Panc1 (cell line): ENCODE data around the gene COL6A2.

Experiments used
- POLR2AphosphoS5 ChIP-seq: IDR thresholded peaks from 2 replicates; pipeline ENCODE4 v1.6.1; 2012; ENCODE audit warnings: mild to moderate bottlenecking, low read depth, low read length, moderate library complexity
- SIN3A ChIP-seq: IDR thresholded peaks from 2 replicates; pipeline ENCODE4 v1.6.1; 2012; ENCODE audit warnings: low read depth, mild to moderate bottlenecking, low read length, moderate library complexity, borderline replicate concordance; ENCODE audit not compliant: insufficient read depth
- TCF7L2 ChIP-seq: IDR thresholded peaks from 2 replicates; pipeline ENCODE4 v1.6.1; 2011; ENCODE audit warnings: mild to moderate bottlenecking, low read depth, low read length, inconsistent platforms
- TF ChIP-seq, protein P1 (sequence below): fragments of 450-650 bp; IDR thresholded peaks from 2 replicates; pipeline ENCODE4 v1.5.1; 2017; ENCODE audit warnings: mild to moderate bottlenecking
- TF ChIP-seq, protein P2 (sequence below), 2 experiments: IDR thresholded peaks; 2 replicates each; pipeline ENCODE4 v1.6.1; 2011 to 2012; ENCODE audit warnings: low read depth in 2 of 2, control low read depth in 1 of 2, low read length in 1 of 2, mild to moderate bottlenecking in 1 of 2, moderate library complexity in 1 of 2; ENCODE audit not compliant: insufficient read depth in 1 of 2

DNA sequence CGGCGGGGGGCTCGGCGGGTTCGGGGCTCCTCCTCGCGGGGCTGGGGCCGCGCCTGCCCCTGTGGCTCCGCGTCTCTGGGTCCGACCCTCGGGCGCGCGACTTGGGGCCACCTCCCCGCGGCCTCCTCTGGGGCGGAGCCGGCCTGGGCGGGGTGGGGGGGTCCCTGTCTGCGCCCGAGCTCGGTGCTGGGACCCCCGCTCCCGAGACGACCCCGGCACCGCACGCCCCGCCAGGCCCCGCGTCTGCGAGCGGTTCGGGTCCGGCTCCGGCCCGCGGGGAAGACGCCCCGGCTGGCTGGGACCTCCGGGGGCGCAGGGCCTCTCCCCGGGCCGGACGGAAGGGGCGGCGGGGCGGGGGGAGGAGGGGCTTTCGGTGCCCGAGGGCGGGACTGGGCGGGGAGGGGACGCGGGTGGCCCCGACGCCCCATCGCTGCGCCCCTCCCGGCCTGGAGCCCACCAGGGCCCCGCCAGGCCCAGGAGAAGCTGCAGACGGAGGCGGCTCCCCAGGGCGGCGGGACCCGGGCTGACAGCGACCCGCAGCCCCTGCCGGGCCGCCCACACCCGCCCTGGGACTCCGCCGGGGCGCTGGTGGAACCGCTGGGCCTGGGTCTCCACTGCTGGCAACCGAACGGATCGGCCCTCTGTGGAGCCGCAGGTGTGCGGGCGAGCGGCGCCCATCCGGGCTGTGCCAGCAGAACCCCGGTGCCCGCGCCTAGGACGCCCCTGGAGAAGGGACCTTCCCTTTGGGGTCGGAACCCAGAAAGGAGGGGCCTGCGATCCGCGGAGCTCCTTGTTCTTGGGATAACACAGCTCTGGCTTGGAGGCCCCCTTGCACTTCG lies 610 bp downstream of the COL6A2 start:
- TF ChIP-seq, protein P1, sequence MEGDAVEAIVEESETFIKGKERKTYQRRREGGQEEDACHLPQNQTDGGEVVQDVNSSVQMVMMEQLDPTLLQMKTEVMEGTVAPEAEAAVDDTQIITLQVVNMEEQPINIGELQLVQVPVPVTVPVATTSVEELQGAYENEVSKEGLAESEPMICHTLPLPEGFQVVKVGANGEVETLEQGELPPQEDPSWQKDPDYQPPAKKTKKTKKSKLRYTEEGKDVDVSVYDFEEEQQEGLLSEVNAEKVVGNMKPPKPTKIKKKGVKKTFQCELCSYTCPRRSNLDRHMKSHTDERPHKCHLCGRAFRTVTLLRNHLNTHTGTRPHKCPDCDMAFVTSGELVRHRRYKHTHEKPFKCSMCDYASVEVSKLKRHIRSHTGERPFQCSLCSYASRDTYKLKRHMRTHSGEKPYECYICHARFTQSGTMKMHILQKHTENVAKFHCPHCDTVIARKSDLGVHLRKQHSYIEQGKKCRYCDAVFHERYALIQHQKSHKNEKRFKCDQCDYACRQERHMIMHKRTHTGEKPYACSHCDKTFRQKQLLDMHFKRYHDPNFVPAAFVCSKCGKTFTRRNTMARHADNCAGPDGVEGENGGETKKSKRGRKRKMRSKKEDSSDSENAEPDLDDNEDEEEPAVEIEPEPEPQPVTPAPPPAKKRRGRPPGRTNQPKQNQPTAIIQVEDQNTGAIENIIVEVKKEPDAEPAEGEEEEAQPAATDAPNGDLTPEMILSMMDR, result no peak
- TF ChIP-seq POLR2AphosphoS5, result no peak
- TF ChIP-seq, protein P2, sequence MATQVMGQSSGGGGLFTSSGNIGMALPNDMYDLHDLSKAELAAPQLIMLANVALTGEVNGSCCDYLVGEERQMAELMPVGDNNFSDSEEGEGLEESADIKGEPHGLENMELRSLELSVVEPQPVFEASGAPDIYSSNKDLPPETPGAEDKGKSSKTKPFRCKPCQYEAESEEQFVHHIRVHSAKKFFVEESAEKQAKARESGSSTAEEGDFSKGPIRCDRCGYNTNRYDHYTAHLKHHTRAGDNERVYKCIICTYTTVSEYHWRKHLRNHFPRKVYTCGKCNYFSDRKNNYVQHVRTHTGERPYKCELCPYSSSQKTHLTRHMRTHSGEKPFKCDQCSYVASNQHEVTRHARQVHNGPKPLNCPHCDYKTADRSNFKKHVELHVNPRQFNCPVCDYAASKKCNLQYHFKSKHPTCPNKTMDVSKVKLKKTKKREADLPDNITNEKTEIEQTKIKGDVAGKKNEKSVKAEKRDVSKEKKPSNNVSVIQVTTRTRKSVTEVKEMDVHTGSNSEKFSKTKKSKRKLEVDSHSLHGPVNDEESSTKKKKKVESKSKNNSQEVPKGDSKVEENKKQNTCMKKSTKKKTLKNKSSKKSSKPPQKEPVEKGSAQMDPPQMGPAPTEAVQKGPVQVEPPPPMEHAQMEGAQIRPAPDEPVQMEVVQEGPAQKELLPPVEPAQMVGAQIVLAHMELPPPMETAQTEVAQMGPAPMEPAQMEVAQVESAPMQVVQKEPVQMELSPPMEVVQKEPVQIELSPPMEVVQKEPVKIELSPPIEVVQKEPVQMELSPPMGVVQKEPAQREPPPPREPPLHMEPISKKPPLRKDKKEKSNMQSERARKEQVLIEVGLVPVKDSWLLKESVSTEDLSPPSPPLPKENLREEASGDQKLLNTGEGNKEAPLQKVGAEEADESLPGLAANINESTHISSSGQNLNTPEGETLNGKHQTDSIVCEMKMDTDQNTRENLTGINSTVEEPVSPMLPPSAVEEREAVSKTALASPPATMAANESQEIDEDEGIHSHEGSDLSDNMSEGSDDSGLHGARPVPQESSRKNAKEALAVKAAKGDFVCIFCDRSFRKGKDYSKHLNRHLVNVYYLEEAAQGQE (IDR thresholded peaks at IDR 0.05; ENCODE audit: insufficient read depth in 1 of 2, low read depth in 2 of 2, low read length in 1 of 2), result no peak
- no peak for TF ChIP-seq TCF7L2
- no peak for TF ChIP-seq SIN3A
